Mucosa of stomach (tissue), 1 donor: Measurements from ENCODE around the gene ENO1.
"Not testable (repeated sequence)": the region's sequence is repeated elsewhere in the genome, so short reads cannot be mapped to it uniquely, and the experiment has no call there.

Source experiments
- H3K27me3 ChIP-seq: one replicate; pipeline ENCODE4 v1.7.0; 2013; ENCODE audit warnings: mild to moderate bottlenecking, low read length; ENCODE audit not compliant: control insufficient read depth, insufficient read depth
- H3K36me3 ChIP-seq: one replicate; pipeline ENCODE4 v1.7.0; 2013; ENCODE audit warnings: low read length; ENCODE audit not compliant: control insufficient read depth, insufficient read depth
- H3K4me1 ChIP-seq: one replicate; pipeline ENCODE4 v1.7.0; 2013; ENCODE audit warnings: mild to moderate bottlenecking, low read length; ENCODE audit not compliant: control insufficient read depth, insufficient read depth
- H3K4me3 ChIP-seq: one replicate; pipeline ENCODE4 v1.7.0; 2013; ENCODE audit warnings: low read length
- H3K9ac ChIP-seq: one replicate; pipeline ENCODE4 v1.7.0; 2013; ENCODE audit warnings: mild to moderate bottlenecking, low read length, moderate library complexity
- H3K9me3 ChIP-seq: one replicate; pipeline ENCODE4 v1.7.0; 2013; ENCODE audit warnings: mild to moderate bottlenecking, low read length, moderate library complexity; ENCODE audit not compliant: control insufficient read depth
- donor health status: Pancreatic carcinoma.

ENO1 gene

GRCh38 chr1:8878448-8878697 lies at the start of gene ENO1:
TSS of gene ENO1 (minus strand) at chr1:8878686. CDS start at chr1:8874908, 3,778 bp downstream.
- no peaks in the 10 kb centered on the region for H3K9me3 ChIP-seq
- peaks cover 47% of the 10 kb centered on the region for H3K4me1 ChIP-seq
- peak within 1 kb of the TSS; percentile 97 for H3K4me3 ChIP-seq
- H3K27me3 ChIP-seq = no peaks in the 10 kb centered on the region
- peak within 1 kb of the TSS; percentile 97 for H3K9ac ChIP-seq
- no peaks in the 10 kb centered on the region for H3K36me3 ChIP-seq

GRCh38 chr1:8926707-8927694 lies 48.5 kb upstream of the ENO1 start:
- Histone ChIP-seq H3K9me3 (no peaks in the 10 kb centered on the region), H3K36me3 (no peaks in the 10 kb centered on the region), H3K4me3 (no peak overlapping the region)

GRCh38 chr1:8925960-8926359 lies 47.5 kb upstream of the ENO1 start:
- Histone ChIP-seq H3K27me3 (peaks cover 4% of the 10 kb centered on the region), H3K4me3 (no peak overlapping the region), H3K9me3 (no peaks in the 10 kb centered on the region), H3K9ac (no peak overlapping the region), H3K36me3 (no peaks in the 10 kb centered on the region), H3K4me1 (no peaks in the 10 kb centered on the region)

More at GRCh38 chr1:8926707-8927694, 48.5 kb upstream of the ENO1 start:
- Histone ChIP-seq H3K4me1 (no peaks in the 10 kb centered on the region), H3K9ac (no peak overlapping the region), H3K27me3 (peaks cover 4% of the 10 kb centered on the region)

- Histone ChIP-seq H3K4me1 (no peaks in the 10 kb centered on the region), H3K9me3 (no peaks in the 10 kb centered on the region), H3K9ac (no peak overlapping the region), H3K27me3 (peaks cover 4% of the 10 kb centered on the region), H3K36me3 (no peaks in the 10 kb centered on the region), H3K4me3 (no peak overlapping the region)
Measured at GRCh38 chr1:8925406-8925805, 46.9 kb upstream of the ENO1 start.

- Histone ChIP-seq H3K4me1 (no peaks in the 10 kb centered on the region), H3K9me3 (no peaks in the 10 kb centered on the region), H3K36me3 (no peaks in the 10 kb centered on the region), H3K9ac (no peak overlapping the region), H3K4me3 (no peak overlapping the region), H3K27me3 (peaks cover 4% of the 10 kb centered on the region)
Measured at GRCh38 chr1:8922962-8923361, 44.5 kb upstream of the ENO1 start.

- not testable (repeated sequence) for H3K27me3 ChIP-seq, H3K9ac ChIP-seq, H3K9me3 ChIP-seq, H3K4me3 ChIP-seq, H3K4me1 ChIP-seq, H3K36me3 ChIP-seq
Measured at GRCh38 chr1:8917536-8917935, 39.0 kb upstream of the ENO1 start.

- Histone ChIP-seq H3K4me1 (no peaks in the 10 kb centered on the region), H3K27me3 (no peaks in the 10 kb centered on the region), H3K4me3 (no peak overlapping the region), H3K9ac (no peak overlapping the region), H3K9me3 (no peaks in the 10 kb centered on the region), H3K36me3 (no peaks in the 10 kb centered on the region)
Measured at GRCh38 chr1:8915446-8915845, 37.0 kb upstream of the ENO1 start.

- Histone ChIP-seq H3K9me3 (no peaks in the 10 kb centered on the region), H3K27me3 (no peaks in the 10 kb centered on the region), H3K4me1 (no peaks in the 10 kb centered on the region), H3K4me3 (no peak overlapping the region), H3K36me3 (no peaks in the 10 kb centered on the region), H3K9ac (no peak overlapping the region)
Measured at GRCh38 chr1:8914466-8914865, 36.0 kb upstream of the ENO1 start.

GRCh38 chr1:8913457-8913856 lies 35.0 kb upstream of the ENO1 start:
- Histone ChIP-seq H3K9ac (no peak overlapping the region), H3K36me3 (no peaks in the 10 kb centered on the region), H3K4me1 (no peaks in the 10 kb centered on the region), H3K27me3 (no peaks in the 10 kb centered on the region), H3K9me3 (no peaks in the 10 kb centered on the region), H3K4me3 (no peak overlapping the region)

- Histone ChIP-seq H3K9ac (no peak overlapping the region), H3K36me3 (no peaks in the 10 kb centered on the region), H3K9me3 (no peaks in the 10 kb centered on the region), H3K4me3 (no peak overlapping the region), H3K27me3 (no peaks in the 10 kb centered on the region), H3K4me1 (no peaks in the 10 kb centered on the region)
Measured at GRCh38 chr1:8911416-8912309, 33.2 kb upstream of the ENO1 start.

GRCh38 chr1:8910914-8911313 lies 32.4 kb upstream of the ENO1 start:
- Histone ChIP-seq H3K4me3 (no peak overlapping the region), H3K27me3 (no peaks in the 10 kb centered on the region), H3K4me1 (no peaks in the 10 kb centered on the region), H3K9me3 (no peaks in the 10 kb centered on the region), H3K36me3 (no peaks in the 10 kb centered on the region), H3K9ac (no peak overlapping the region)

GRCh38 chr1:8910331-8910730 lies 31.8 kb upstream of the ENO1 start:
- H3K36me3 ChIP-seq = no peaks in the 10 kb centered on the region
- H3K4me3 ChIP-seq = no peak overlapping the region
- no peak overlapping the region for H3K9ac ChIP-seq
- H3K9me3 ChIP-seq = no peaks in the 10 kb centered on the region
- H3K4me1 ChIP-seq = no peaks in the 10 kb centered on the region
- no peaks in the 10 kb centered on the region for H3K27me3 ChIP-seq
